Measurements from ENCODE around the gene MAPK10.

DNA sequence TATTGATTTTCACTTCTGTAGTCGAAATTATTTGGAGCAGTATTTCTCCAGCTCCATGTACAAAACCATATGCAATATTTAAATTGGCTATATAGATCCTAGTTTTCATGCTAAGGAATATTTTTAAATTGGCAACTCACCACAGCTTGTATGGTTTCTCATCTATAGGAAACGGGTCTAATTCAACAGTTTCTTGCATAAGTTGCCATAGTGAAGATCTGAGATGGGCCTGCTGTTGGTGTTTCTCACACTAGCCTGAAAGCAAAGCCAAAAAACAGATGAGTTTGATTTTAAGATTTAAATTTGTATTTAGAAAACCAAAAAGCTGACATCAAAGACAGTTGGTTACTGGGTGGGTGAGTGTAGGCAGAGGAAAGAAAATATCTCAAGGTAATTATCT, 5.5 kb downstream of the MAPK10 start:
- TF ChIP-seq, protein P1, sequence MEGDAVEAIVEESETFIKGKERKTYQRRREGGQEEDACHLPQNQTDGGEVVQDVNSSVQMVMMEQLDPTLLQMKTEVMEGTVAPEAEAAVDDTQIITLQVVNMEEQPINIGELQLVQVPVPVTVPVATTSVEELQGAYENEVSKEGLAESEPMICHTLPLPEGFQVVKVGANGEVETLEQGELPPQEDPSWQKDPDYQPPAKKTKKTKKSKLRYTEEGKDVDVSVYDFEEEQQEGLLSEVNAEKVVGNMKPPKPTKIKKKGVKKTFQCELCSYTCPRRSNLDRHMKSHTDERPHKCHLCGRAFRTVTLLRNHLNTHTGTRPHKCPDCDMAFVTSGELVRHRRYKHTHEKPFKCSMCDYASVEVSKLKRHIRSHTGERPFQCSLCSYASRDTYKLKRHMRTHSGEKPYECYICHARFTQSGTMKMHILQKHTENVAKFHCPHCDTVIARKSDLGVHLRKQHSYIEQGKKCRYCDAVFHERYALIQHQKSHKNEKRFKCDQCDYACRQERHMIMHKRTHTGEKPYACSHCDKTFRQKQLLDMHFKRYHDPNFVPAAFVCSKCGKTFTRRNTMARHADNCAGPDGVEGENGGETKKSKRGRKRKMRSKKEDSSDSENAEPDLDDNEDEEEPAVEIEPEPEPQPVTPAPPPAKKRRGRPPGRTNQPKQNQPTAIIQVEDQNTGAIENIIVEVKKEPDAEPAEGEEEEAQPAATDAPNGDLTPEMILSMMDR (optimal IDR thresholded peaks at IDR 0.05 in 1 of 3, IDR thresholded peaks at IDR 0.05 in 1 of 3, conservative IDR thresholded peaks at IDR 0.05 in 1 of 3; ENCODE audit: extremely low read depth in 1 of 3, insufficient read depth in 2 of 3, low read length in 3 of 3): no peak
- TF ChIP-seq EZH2 (IDR thresholded peaks at IDR 0.05; ENCODE audit: low read length): no peak

Measured in keratinocyte (primary cell).